Measurements from ENCODE around the gene TTC34.
A peak's percentile ranks its signal among the peaks of the same experiment; 100 is the strongest.
"Not testable (repeated sequence)": the region's sequence is repeated elsewhere in the genome, so short reads cannot be mapped to it uniquely, and the experiment has no call there.

TTC34 gene

DNA sequence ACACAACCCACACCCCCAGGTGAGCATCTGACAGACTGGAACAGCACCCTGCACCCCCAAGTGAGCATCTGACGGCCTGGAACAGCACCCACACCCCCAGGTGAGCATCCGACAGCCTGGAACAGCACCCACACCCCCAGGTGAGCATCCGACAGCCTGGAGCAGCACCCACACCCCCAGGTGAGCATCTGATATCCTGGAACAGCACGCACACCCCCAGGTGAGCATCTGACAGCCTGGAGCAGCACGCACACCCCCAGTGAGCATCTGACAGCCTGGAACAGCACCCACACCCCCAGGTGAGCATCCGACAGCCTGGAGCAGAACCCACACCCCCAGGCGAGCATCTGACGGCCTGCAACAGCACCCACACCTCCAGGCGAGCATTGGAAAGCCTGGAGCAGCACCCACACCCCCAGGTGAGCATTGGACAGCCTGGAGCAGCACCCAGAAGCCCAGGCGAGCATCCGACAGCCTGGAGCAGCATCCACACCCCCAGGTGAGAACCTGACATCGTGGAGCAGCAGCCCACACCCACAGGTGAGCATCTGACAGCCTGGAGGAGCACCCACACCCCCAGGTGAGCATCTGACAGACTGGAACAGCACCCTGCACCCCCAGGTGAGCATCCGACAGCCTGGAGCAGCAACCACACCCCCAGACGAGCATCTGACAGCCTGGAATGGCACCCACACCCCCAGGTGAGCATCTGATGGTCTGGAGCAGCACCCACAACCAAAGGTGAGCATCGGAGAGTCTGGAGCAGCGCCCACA is 149.2 kb downstream of the TTC34 start:
- H3K27ac Mint-ChIP-seq; H3K27me3 Mint-ChIP-seq; H3K4me1 Mint-ChIP-seq (ENCODE audit: low read depth); H3K4me3 Mint-ChIP-seq; intact Hi-C loops (cut with micrococcal nuclease); H3K36me3 Mint-ChIP-seq (ENCODE audit: low read depth): not testable (repeated sequence)
- H3K9me3 Mint-ChIP-seq: peaks cover 17% of the 10 kb centered on the region

DNA sequence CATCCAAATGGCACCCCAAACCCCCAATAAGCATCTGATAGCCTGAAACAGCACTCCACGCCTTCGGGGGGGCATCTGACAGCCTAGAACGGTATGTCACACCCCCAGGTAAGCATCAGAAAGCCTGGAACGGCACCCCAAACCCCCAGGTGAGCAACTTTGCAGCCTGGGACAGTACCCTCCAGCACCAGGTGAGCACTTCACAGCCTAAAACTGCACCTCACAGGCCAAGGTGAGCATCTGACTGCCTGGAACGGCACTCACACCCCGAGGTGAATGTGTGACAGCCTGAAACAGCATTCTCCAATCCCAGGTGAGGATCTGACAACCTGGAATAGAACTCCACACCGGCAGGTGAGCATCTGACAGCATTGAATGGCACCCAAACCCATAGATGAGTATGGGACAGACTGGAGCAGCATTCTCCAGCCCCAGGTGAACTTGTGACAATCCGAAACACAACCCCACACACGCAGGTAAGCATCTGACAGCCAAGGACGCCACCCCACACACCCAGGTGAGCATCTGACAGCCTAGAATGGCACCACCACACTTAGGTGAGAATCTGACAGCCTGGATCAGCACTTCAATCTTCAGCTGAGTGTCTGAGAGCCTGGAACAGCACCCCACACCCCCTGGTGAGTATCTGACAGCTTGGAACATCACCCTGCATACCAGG is 150.4 kb downstream of the TTC34 start:
- no peak overlapping the region for H3K27ac Mint-ChIP-seq
- no peaks in the 10 kb centered on the region for H3K27me3 Mint-ChIP-seq

DNA sequence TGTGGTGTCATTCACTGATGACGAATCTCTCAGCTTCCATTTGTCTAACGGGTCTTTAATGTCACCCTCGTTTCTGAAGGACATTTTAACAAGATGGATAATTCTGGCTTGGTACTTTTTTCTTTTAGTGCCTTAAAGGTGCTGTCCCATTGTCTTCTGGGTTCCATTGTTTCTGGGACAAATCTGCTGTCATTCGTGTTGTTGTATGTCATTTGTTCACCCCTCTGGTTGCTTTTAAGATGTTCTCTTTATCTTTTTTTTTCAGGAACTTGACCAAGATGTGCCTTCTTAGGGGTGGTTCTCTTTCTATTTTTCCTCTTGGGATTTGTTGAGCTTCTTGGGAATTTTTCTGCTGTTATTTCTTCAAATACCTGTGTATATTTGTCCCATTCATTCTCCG is 154.7 kb downstream of the TTC34 start:
- Mint-ChIP-seq H3K4me3 (no peak overlapping the region), H3K36me3 (ENCODE audit: low read depth) (no peaks in the 10 kb centered on the region), H3K27ac (no peak overlapping the region), H3K4me1 (ENCODE audit: low read depth) (peaks cover 15% of the 10 kb centered on the region), H3K9me3 (peaks cover 38% of the 10 kb centered on the region), H3K27me3 (peaks cover 17% of the 10 kb centered on the region)
- intact Hi-C loops (cut with micrococcal nuclease): loop anchor here (10.0 kb wide), 1 partner anchor 122 kb away; the partner anchor contains the start of gene PANK4

More for the DNA sequence above, 150.4 kb downstream of the TTC34 start:
- peaks cover 29% of the 10 kb centered on the region for H3K9me3 Mint-ChIP-seq
- H3K36me3 Mint-ChIP-seq (ENCODE audit: low read depth): no peaks in the 10 kb centered on the region
- intact Hi-C loops (cut with micrococcal nuclease): no loop called here
- no peak overlapping the region for H3K4me3 Mint-ChIP-seq
- no peaks in the 10 kb centered on the region for H3K4me1 Mint-ChIP-seq (ENCODE audit: low read depth)

DNA sequence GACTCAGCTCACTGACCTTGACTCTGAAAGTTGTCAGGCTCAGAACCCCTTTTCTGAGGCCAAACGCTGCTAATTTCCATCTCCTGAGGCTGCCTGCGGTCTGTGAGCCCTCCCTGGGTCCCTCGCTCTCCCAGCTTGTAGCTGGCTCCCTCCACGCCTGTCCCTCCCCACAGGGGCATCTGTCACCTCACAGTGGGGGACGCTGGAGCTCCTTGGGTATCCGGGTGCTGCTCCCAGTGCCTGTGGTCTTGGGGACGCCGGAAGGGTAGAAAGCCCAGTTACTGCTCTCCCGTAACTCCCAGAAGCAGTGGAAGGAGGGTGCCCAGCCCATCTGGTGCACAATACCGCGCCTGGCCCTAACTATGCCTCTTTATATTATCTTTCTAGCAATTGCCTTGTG is 155.7 kb downstream of the TTC34 start:
- Mint-ChIP-seq H3K27ac (no peak overlapping the region), H3K27me3 (peaks cover 17% of the 10 kb centered on the region), H3K4me3 (no peak overlapping the region), H3K36me3 (ENCODE audit: low read depth) (no peaks in the 10 kb centered on the region), H3K9me3 (peaks cover 38% of the 10 kb centered on the region), H3K4me1 (ENCODE audit: low read depth) (peaks cover 20% of the 10 kb centered on the region)
- intact Hi-C loops (cut with micrococcal nuclease): loop anchor here (10.0 kb wide), 1 partner anchor 121 kb away; the partner anchor contains the start of gene PANK4

DNA sequence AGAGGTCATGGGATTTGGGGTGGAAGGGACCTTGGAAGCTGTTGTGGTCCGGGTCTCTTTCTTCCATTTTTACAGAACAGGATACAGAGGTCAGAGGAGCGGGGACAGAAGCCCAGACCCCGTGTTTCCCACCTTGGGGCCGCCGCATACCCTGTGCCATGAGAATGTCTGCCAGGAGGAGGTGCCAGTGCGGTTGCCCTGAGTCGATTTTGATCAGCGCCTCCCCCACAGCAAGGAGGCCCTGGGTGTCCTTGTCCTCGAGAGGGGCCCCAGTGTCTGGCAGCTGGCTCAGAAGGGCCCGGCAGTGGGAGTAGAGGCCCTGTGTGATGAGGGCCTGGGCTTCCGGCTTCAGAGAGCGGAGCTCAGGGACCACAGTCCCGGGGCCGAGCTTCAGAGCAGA is 156.3 kb downstream of the TTC34 start:
- intact Hi-C loops (cut with micrococcal nuclease): loop anchor here (10.0 kb wide), 1 partner anchor 120 kb away; the partner anchor contains the start of gene PANK4
- H3K4me1 Mint-ChIP-seq (ENCODE audit: low read depth): peaks cover 20% of the 10 kb centered on the region
- H3K27ac Mint-ChIP-seq: no peak overlapping the region

DNA sequence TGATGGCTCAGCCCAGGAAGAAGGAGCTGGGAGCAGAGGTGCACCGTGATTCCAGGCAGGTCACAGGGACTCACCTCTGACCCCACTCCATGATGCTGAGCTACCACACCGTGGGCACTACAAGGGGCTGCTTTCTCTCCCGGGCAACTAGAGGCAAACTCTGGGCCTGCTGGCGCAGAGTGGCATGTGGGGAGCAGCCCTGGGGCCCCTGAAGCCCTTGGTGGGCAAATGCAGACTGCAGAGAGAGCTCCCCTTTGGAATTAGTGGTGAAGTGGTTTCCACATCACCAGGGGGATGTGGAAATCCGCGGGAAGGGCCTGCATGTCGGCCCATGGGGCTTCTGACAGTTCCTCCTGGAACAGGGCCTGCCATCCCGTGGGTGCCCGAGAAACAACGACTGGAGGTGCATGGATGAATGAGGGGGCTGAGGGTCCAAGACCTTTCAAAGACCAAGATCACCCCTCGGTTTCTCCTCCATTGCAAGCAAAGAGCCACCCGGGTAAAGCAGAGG is 156.8 kb downstream of the TTC34 start:
- Mint-ChIP-seq H3K9me3 (peaks cover 38% of the 10 kb centered on the region), H3K27ac (no peak overlapping the region), H3K4me3 (no peak overlapping the region), H3K36me3 (ENCODE audit: low read depth) (no peaks in the 10 kb centered on the region), H3K27me3 (peaks cover 19% of the 10 kb centered on the region), H3K4me1 (ENCODE audit: low read depth) (peaks cover 20% of the 10 kb centered on the region)
- intact Hi-C loops (cut with micrococcal nuclease): loop anchor here (10.0 kb wide), 1 partner anchor 120 kb away; the partner anchor contains the start of gene PANK4

More for the DNA sequence above, 156.3 kb downstream of the TTC34 start:
- Mint-ChIP-seq H3K27me3 (peaks cover 17% of the 10 kb centered on the region), H3K36me3 (ENCODE audit: low read depth) (no peaks in the 10 kb centered on the region), H3K4me3 (no peak overlapping the region), H3K9me3 (peaks cover 38% of the 10 kb centered on the region)

DNA sequence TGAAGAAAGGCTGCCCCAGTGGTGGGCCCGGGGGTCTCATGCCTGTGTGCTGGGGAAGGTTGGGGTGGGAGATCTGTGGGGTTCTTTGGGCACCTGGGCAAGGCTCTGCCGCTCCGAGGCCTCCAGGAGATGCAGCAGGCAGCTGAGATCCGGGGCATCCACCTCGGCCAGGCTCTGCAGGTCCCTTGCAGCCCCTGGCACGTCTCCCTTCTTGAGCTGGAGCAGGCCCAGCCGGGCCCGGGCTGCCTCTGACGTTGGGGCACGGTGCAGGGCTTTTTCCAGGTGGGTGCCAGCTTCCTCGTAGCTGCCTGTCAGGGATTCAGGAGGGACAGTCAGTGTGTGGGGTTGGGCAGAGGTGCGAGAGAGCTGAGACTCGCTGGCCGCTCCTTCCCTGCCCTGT is 157.3 kb downstream of the TTC34 start:
- Mint-ChIP-seq H3K9me3 (peaks cover 38% of the 10 kb centered on the region), H3K36me3 (ENCODE audit: low read depth) (no peaks in the 10 kb centered on the region), H3K4me1 (ENCODE audit: low read depth) (peaks cover 20% of the 10 kb centered on the region), H3K27me3 (peaks cover 19% of the 10 kb centered on the region), H3K27ac (no peak overlapping the region), H3K4me3 (no peak overlapping the region)
- intact Hi-C loops (cut with micrococcal nuclease): loop anchor here (10.0 kb wide), 1 partner anchor 119 kb away; the partner anchor contains the start of gene PANK4

DNA sequence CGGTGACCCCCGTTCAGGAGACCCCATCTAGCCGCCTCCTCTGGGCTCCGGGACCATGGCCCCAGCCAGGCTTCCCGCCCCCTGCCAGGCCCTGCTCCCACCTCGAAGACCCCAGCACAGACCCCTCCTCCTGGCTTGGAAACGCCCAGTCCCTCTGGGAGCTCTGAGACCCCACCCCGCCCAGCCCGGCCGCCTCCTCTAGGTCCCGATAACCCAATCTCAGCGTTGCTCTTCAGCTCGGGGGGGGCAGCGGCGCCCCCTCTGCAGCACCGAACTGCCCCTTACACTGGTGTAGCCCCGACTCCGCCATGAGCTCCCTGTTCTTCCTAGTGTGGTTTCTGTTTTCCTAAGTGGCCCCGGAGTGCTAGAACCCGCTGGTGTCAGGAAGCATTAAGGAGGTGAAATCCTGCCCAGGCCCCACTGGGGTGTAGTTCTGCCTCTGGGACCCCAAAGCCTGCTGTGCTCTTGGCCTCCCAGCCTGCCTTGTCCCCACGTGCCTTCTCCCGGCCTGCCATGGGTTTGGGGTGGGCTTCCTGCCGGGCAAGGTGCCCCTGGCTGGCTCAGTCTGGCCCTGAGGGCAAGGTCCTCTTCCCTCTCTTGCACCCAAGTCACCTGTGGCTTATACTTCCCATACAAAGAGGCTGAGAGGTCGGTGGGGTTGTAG is 157.9 kb downstream of the TTC34 start:
- intact Hi-C loops (cut with micrococcal nuclease): loop anchor here (10.0 kb wide), 1 partner anchor 119 kb away; the partner anchor contains the start of gene PANK4
- no peak overlapping the region for H3K27ac Mint-ChIP-seq
- peaks cover 24% of the 10 kb centered on the region for H3K27me3 Mint-ChIP-seq
- H3K4me3 Mint-ChIP-seq: peak overlapping the region; percentile 79
- peaks cover 34% of the 10 kb centered on the region for H3K9me3 Mint-ChIP-seq
- H3K36me3 Mint-ChIP-seq (ENCODE audit: low read depth): no peaks in the 10 kb centered on the region
- H3K4me1 Mint-ChIP-seq (ENCODE audit: low read depth): peaks cover 20% of the 10 kb centered on the region

DNA sequence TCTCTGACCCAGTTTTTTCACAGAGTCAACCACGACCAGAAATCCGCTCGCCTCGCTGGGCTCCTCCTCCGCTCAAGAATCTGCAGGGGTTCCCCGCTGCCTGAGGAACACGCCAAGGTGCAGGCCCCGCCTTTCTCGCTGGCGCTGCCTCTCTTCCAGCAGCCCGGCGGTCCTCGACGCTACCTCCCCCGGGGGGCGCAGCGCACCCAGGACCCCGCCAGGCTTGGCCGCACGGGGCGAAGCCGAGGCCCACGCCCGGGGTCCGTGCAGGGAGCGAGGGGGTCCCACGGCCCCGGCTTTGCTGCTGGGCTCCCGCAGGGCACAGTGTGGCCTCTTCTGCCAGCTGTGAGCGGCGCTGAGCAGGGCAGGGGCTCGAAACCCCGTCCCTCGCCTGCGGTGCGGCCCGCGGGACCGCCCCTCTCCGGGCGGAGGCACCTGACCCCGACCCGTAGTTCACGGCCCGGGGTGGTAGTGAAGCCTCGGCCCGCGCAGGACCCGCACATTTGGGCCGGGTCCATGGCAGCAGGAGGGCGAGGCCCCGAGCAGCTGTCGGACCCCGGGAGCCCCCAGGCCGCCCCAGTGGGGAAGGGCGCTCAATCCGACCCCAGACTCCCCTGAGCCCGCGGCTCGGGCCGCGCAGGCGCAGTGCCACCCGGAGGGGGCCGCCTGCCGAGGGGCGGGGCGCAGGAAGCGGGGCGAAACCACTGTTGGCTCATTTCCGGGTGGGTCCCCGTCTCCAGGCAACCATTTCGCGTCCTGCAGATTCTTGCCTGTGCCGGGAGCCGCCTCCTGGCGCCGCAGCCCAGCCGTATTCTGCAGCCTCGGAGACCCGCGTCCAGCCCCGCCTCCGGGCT is 158.7 kb downstream of the TTC34 start:
- H3K36me3 Mint-ChIP-seq (ENCODE audit: low read depth): no peaks in the 10 kb centered on the region
- H3K27ac Mint-ChIP-seq: peak overlapping the region; percentile 53
- H3K27me3 Mint-ChIP-seq: peaks cover 30% of the 10 kb centered on the region
- peaks cover 20% of the 10 kb centered on the region for H3K4me1 Mint-ChIP-seq (ENCODE audit: low read depth)
- H3K9me3 Mint-ChIP-seq: peaks cover 26% of the 10 kb centered on the region
- intact Hi-C loops (cut with micrococcal nuclease): loop anchor here (10.0 kb wide), 1 partner anchor 118 kb away; the partner anchor contains the start of gene PANK4
- H3K4me3 Mint-ChIP-seq: peak overlapping the region; percentile 79

DNA sequence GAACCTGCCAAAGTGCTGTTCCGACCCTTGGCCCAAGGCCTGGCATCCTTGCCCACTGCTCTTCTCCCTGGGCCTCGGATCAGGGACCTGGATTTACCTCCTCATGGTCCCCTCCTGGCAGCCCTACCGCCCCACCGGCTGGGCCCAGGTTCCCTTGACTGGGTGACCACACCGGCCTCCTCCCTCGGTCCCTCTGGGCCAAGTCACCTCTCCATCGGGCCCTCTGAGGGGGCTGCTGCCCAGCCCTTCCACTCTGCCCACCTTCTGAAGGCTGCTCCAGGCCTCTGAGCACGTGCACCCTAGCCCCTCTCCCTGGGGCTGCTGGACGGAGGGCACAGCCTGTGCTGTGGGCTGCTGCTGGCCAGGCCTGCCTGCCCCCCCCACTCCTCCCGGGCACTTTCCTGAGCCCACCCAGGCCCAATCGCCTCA is 159.3 kb downstream of the TTC34 start:
- peaks cover 24% of the 10 kb centered on the region for H3K9me3 Mint-ChIP-seq
- peak overlapping the region; percentile 79 for H3K4me3 Mint-ChIP-seq
- intact Hi-C loops (cut with micrococcal nuclease): loop anchor here (10.0 kb wide), 1 partner anchor 117 kb away; the partner anchor contains the start of gene PANK4
- H3K27me3 Mint-ChIP-seq: peaks cover 37% of the 10 kb centered on the region
- no peaks in the 10 kb centered on the region for H3K36me3 Mint-ChIP-seq (ENCODE audit: low read depth)
- H3K27ac Mint-ChIP-seq: peak overlapping the region; percentile 53
- peaks cover 20% of the 10 kb centered on the region for H3K4me1 Mint-ChIP-seq (ENCODE audit: low read depth)

DNA sequence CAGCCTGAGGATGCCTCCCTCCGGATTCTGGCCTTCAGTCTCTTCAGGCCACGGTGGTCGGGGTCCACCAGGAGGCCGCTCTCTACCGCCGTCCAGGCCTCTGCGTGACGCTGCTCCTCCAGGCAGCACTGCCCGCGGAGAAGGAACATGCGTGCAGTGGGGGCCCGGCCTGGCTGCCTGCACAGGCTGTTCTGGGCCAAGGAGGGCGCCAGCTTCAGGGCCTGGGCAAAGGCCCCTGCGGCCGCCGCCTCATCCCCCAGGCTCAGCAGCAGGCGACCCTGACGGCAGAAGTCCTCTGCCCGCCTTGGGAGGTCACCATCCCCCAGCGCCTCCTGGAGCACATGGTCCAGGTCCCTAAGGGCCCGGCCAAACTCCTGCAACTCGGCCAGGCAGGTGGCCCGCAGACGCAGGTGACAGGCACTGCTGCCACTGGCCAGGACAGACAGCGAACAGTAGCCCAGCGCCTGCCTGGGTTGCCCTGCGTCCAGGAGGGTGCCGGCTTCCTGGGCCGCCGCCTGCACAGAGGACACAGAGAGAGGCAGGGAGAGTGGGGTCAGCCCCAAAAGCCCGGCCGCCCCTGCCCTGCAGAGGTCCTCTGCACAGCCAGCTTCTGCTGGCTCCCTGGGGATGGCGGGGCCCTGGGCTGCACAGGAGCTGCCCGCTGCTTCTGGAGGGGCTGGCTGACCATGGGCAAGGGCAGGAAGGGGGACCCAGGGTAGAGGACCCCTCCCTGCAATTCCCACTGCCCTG is 159.9 kb downstream of the TTC34 start:
- Mint-ChIP-seq H3K27ac (peak overlapping the region; percentile 53), H3K4me1 (ENCODE audit: low read depth) (peaks cover 20% of the 10 kb centered on the region), H3K9me3 (peaks cover 24% of the 10 kb centered on the region), H3K27me3 (peaks cover 43% of the 10 kb centered on the region), H3K36me3 (ENCODE audit: low read depth) (no peaks in the 10 kb centered on the region), H3K4me3 (peak overlapping the region; percentile 79)
- intact Hi-C loops (cut with micrococcal nuclease): loop anchor here (10.0 kb wide), 1 partner anchor 117 kb away; the partner anchor contains the start of gene PANK4

DNA sequence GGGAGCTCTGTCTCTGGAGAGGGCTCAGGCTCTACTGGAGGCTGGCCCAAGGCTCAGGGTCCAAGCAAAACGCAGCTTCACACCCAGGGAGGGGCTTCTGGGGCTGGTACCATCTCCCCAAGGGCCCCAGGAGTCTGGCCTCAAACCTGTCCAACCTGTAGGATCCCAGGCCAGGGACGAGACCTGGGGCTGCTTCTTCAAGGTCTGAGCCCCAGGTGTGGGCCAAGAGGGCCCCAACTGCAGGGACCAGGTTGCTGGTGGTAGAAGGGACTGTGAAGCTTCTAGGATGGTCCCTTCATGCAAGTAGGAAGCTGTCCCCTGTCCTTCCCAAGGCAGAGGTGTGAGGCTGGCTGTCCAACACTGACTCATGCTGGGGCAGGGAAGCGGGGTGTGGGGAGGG is 160.9 kb downstream of the TTC34 start:
- H3K4me3 Mint-ChIP-seq: no peak overlapping the region

More for the DNA sequence above, 160.9 kb downstream of the TTC34 start:
- H3K27me3 Mint-ChIP-seq: peaks cover 48% of the 10 kb centered on the region
- H3K27ac Mint-ChIP-seq: no peak overlapping the region
- intact Hi-C loops (cut with micrococcal nuclease): loop anchor here (10.0 kb wide), 1 partner anchor 116 kb away; the partner anchor contains the start of gene PANK4
- peaks cover 19% of the 10 kb centered on the region for H3K9me3 Mint-ChIP-seq
- no peaks in the 10 kb centered on the region for H3K36me3 Mint-ChIP-seq (ENCODE audit: low read depth)
- peaks cover 20% of the 10 kb centered on the region for H3K4me1 Mint-ChIP-seq (ENCODE audit: low read depth)
